ENCODE measurements around the gene RPS19.

The RPS19 gene

DNA sequence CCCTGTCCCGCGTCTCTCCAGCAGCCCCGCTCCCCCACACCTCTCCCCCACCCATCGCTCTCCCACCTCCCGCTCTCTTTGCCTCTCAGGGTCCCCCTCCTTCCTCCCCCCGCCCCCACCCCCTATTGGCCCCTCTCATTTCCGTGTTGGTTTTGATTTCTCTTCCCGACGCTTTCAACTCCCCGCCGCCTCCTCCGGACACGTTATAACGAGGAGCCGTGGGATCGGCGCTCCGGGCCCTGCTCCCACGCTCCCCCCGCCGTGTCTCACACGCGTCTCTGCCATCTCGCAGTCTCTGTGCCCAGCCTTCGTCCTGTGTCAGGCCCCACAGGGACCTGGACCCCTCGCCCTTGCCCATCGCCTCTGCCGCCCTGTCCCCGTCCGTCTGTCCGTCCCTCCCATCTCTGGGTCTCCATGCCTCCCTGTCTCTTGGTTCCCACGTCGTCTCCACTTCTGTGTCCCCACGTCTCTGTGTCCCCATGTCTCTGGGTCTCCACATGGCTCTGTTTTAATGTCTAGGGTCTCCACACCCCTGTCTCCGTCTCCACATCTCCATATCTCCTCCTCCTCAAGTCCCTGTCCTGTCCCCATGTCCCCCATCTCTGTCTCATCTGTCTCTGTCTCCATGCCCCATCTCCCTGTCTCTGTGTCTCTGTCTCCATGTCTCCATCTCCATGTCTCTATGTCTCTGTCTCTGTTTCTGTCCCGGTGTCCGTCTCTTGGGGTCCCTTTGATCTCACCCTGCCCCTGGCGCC is 55.1 kb downstream of the RPS19 start:
- no peak for DNase-seq (ENCODE audit: low spot score)

DNA sequence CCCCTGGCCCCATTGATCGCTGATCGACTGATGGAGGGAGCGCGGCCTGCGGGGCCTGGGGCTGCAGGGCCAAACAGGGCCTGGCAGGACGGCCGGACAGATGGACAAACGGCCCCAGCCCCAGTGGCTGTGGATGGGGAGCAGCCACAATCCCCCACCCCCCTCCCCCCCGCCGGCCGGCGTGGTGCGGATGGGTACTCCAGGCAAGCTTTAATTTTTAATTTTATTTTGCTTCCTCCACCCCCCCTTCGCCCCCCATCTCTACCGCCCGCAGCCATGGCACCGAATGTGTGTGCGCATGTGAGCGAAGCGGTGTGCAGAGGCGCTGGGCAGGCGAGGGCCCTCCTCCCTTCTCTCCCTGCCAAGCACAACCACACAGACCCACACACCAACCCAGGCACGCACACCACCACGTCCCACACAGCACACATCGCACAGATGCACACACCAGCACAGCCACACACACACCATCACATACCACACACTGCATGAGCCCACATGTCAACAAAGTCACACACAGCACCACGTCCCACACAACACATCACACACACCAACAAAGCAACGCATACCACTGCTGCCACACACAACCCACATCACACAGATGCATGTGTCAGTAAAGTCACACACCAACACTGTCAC is 55.8 kb downstream of the RPS19 start:
- no peak for DNase-seq (ENCODE audit: low spot score)

DNA sequence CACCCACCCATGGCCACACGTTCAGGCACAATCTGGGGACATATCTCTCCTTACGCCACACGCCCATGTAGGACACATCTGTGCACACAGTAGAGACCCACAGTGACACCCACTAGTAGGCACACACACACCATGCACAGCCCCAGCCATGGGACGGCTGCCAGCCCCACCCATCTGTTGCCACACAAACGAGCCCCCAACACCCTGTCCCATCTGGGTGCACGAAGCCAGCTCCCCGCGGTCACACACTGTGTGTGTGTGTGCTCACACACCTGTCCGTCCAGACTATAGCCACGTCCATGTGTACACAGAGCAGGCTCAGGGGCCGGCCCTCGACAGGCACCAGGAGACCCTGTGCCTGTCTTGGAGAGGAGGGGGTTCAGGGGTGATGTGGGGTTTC is 57.6 kb downstream of the RPS19 start:
- DNase-seq (ENCODE audit: low spot score) = no peak

DNA sequence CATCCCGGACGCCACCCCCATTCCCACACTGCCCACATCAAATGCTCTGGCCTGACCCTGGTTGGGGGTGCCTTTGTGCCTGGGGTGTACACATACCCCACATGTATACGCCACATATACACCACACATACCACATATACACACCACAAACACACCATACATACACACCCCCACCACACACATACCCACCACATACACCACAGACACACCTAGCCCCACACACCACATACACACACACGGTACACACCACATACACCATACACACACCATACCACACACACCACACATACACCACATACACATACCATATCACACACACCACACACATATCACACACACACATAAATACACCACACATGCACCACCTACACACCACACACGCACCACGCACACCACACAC is 58.0 kb downstream of the RPS19 start:
- DNase-seq (ENCODE audit: low spot score) = no peak

DNA sequence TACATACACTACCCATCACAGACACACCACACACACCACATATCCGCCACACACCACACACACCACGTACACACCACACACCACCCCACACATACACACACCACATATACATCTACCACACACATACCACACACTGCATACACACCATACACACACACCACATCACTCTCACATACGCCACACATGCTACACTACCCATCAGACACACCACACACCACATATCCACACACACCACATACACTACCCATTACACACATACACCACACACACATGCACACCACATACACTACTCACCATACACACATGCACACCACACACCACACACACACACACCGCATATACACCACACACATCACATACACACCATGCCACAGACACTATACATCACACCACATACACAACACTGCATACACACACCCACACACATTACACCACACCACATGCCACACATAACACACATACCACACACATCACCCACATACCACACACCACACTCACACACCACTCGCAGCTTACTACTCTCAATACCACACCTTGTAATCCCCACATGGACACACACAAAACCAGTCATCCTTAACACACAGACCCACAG is 58.7 kb downstream of the RPS19 start:
- DNase-seq (ENCODE audit: low spot score) = no peak

DNA sequence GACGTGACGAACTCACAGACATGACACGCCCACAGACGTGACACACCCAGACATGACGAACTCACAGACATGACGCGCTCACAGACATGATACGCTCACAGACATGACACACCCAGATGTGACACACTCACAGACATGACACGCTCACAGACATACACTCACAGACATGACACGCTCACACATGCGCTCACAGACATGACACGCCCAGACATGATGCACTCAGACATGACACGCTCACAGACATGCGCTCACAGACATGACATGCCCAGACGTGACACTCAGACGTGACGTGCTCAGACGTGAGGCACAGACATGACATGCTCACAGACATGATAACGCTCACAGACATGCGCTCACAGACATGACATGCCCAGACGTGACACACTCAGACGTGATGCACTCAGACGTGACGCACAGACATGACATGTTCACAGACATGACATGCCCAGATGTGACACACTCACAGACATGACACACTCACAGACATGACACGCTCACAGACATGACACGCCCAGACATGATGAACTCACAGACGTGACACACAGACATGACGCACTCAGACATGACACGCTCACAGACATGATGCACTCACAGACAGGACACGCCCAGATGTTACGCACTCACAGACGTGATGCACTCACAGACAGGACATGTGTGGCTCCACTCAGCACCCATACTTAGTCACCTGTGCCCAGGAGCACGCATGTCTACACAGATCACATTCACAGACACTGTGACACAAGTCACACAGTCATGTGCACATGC is 60.1 kb downstream of the RPS19 start:
- no peak for DNase-seq (ENCODE audit: low spot score)

DNA sequence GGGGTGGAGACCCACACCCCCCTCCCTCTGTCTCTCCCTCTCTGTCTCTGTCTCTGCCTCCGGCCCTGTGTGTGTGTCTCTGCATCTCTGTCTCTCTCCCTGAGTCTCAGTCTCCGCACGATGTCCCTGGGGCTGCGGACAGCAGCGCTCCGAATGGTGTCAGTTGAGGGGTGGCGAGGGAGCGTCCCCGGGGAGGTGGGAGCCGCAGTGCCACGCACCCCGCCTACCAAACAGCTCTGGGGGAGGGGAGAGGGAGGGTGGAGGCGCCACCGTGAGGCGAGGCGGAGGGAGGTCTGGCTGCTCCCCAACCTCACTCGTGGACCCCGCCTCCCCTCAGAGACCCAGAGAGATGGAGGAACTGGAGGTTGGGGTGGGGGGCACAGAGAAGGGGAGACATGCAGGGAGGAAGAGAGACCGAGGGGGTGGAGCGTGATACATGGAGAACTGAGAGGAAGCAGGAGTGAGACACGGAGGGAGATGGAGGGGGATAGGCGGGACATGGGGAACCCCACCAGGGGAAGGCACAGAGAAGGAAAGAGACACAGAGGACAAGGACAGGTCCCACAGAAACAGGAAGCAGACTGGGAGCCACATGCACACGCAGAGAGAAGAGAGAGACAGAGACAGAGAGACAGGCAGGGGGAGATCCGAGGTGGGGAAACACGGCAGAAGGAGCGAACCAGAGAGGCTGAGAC is 61.0 kb downstream of the RPS19 start:
- no peak for DNase-seq (ENCODE audit: low spot score)

DNA sequence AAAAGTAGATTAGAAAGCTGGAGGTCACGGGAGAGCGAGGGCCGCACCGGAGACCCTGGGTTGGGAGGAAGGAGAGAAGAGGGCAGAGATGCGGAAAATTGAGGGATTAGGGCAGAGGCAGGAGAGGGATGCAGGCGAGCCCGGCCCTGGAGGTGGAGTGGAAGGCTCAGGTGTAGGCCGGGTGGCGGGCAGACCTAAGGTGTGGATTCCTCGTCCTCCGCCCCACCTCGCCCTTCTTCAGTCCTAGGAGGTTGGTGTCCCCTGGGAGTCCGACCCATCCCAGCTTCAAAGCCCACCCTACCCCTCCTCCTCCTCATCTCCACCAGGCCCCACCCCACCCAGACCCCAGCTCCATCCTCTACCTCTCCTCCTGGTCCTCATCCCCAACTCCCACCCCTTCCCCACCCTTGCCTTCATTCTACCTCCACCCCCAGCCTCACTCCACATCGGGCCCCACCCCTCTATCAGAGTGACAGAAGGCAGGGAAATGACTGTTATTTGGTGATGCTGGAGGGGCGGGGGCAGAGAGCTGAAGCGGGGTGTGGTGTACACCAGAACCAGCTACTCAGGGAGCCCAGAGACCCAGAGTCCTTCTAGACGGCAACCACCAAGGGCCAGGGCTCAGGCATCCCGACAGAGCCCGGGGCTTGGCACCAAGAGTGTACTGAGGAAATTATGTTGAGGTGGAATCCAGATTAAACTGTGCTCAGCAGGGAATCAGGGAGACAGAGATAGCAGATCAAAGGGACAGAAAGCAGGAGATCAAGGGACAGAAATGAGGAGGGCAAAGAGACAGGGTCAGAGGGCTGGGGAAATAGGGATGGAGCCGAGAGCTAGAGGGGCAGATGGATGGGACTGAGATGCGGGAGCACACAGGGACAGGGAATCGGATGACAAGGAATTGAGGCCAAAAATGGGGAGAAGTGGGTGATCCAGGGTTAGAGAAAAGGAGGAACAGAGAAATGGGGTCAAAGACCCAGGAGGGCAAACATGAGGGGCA is 61.8 kb downstream of the RPS19 start:
- no peak for DNase-seq (ENCODE audit: low spot score)
